B cell (primary cell): ENCODE measurements around the gene IFTAP.

ENCODE experiments used
- EZH2 ChIP-seq: IDR thresholded peaks from 2 replicates; pipeline ENCODE4 v1.6.1; 2012; ENCODE audit warnings: borderline replicate concordance, low read depth, mild to moderate bottlenecking, moderate library complexity, low read length; ENCODE audit not compliant: insufficient read depth, poor library complexity, severe bottlenecking
- TF ChIP-seq, protein P1 (sequence below): fragments of 200-600 bp; IDR thresholded peaks from one replicate; pipeline ENCODE4 v1.8.0; 2022; ENCODE audit warnings: antibody characterized with exemption, mild to moderate bottlenecking

DNA sequence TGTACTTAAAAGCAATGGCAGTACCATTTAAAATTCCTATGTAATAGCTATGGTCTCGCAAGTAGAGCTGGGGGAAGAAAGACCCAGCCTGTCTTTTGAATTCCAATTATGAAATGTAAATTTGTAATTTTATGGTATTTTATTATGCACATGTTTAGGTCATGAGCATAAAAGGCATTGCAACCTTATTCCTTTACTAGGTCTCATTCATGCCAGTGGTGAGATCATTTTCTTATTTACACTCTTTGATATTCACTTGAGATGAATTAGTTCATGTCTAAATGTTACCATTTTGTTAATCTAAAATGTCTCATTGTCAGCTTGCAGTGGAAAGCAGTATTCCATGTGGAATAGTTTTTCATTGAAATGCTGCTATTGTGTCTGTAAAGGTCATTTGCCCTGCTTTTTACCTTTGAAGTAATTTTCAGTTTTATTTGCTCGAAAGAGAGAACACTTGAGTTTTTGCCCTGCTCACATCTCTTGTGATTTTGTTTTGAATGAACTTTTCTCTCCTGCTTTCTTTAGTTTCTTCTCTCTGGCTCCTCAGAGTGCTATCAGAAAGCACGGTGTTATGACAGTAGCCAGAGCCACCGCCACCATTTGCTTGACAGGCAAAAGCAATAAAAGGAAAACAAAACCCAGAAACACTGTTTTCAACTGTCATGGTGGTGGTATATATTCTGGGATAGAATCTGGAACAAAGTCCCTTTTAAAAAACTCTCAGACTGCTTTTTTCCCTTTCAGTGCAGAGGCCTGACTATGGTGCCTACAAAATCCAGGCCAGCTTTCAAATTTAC is 41.0 kb downstream of the IFTAP start:
- TF ChIP-seq, protein P1, sequence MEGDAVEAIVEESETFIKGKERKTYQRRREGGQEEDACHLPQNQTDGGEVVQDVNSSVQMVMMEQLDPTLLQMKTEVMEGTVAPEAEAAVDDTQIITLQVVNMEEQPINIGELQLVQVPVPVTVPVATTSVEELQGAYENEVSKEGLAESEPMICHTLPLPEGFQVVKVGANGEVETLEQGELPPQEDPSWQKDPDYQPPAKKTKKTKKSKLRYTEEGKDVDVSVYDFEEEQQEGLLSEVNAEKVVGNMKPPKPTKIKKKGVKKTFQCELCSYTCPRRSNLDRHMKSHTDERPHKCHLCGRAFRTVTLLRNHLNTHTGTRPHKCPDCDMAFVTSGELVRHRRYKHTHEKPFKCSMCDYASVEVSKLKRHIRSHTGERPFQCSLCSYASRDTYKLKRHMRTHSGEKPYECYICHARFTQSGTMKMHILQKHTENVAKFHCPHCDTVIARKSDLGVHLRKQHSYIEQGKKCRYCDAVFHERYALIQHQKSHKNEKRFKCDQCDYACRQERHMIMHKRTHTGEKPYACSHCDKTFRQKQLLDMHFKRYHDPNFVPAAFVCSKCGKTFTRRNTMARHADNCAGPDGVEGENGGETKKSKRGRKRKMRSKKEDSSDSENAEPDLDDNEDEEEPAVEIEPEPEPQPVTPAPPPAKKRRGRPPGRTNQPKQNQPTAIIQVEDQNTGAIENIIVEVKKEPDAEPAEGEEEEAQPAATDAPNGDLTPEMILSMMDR, result no peak
- TF ChIP-seq EZH2, result no peak
